Liver (tissue), 9 donors: ENCODE measurements around the gene RAB27B. TPM values are rescaled to one million over a fixed set of nuclear protein-coding genes. Genes with fewer than 3 reads are reported as not detected.

ENCODE experiments used
- DNase-seq: peaks from one replicate; pipeline ENCODE4 v3.0.0-alpha.2; 2017; ENCODE audit warnings: low spot score
- H3K27ac ChIP-seq, 2 donors: one replicate each; pipeline ENCODE4 v1.7.0; 2013; ENCODE audit warnings: inconsistent platforms in 2 of 2, low read length in 2 of 2, control low read depth in 1 of 2, low read depth in 1 of 2, mild to moderate bottlenecking in 1 of 2
- H3K27me3 ChIP-seq, 4 donors: one replicate each; pipeline versions ENCODE4 v1.6.1 to v1.7.0; 2013; ENCODE audit warnings: low read length in 3 of 4, inconsistent platforms in 1 of 4, mild to moderate bottlenecking in 1 of 4, moderate library complexity in 1 of 4; ENCODE audit not compliant: control insufficient read depth in 4 of 4, insufficient read depth in 4 of 4
- H3K36me3 ChIP-seq, 4 donors: one replicate each; pipeline versions ENCODE4 v1.6.1 to v1.7.0; 2013; ENCODE audit warnings: low read length in 3 of 4, mild to moderate bottlenecking in 3 of 4, low read depth in 1 of 4, moderate library complexity in 1 of 4; ENCODE audit not compliant: control insufficient read depth in 4 of 4, insufficient read depth in 3 of 4
- H3K4me1 ChIP-seq, 4 donors: one replicate each; pipeline versions ENCODE4 v1.6.1 to v1.7.0; 2013; ENCODE audit warnings: low read length in 3 of 4, mild to moderate bottlenecking in 3 of 4, moderate library complexity in 1 of 4; ENCODE audit not compliant: control insufficient read depth in 4 of 4, insufficient read depth in 4 of 4
- H3K4me3 ChIP-seq, 3 donors: one replicate each; pipeline versions ENCODE4 v1.6.1 to v1.7.0; 2013; ENCODE audit warnings: low read length in 3 of 3, control low read depth in 1 of 3, low read depth in 1 of 3, mild to moderate bottlenecking in 1 of 3
- H3K9ac ChIP-seq, 2 donors: one replicate each; pipeline ENCODE4 v1.7.0; 2013; ENCODE audit warnings: low read length in 2 of 2, mild to moderate bottlenecking in 2 of 2, moderate library complexity in 2 of 2, control low read depth in 1 of 2, low read depth in 1 of 2
- H3K9me3 ChIP-seq, 4 donors: one replicate each; pipeline versions ENCODE4 v1.6.1 to v1.7.0; 2013; ENCODE audit warnings: low read length in 3 of 4; ENCODE audit not compliant: control insufficient read depth in 4 of 4
- ATF3 ChIP-seq: IDR thresholded peaks from 2 replicates; pipeline ENCODE4 v1.6.1; 2016; ENCODE audit warnings: antibody characterized with exemption
- CTCF ChIP-seq: fragments of 150-350 bp; IDR thresholded peaks from 2 replicates; pipeline ENCODE4 v1.5.1; 2017; ENCODE audit warnings: improper control_type of control experiment, low read depth, low read length; ENCODE audit not compliant: missing input control
- EGR1 ChIP-seq, 2 donors: IDR thresholded peaks; 2 replicates each; pipeline ENCODE4 v1.6.1; 2016 to 2018; ENCODE audit warnings: antibody characterized with exemption in 2 of 2, low read depth in 2 of 2
- FOXA1 ChIP-seq: IDR thresholded peaks from 2 replicates; pipeline ENCODE4 v1.6.1; 2016; ENCODE audit warnings: antibody characterized with exemption
- HNF4A ChIP-seq, 2 donors: conservative IDR thresholded peaks; 2 replicates each; pipeline ENCODE4 v1.6.1; 2016; ENCODE audit warnings: antibody characterized with exemption in 2 of 2, mild to moderate bottlenecking in 2 of 2
- HNF4G ChIP-seq: IDR thresholded peaks from 2 replicates; pipeline ENCODE4 v1.6.1; 2016; ENCODE audit warnings: antibody characterized with exemption
- MAX ChIP-seq: IDR thresholded peaks from 2 replicates; pipeline ENCODE4 v1.6.1; 2016; ENCODE audit warnings: antibody characterized with exemption
- RAD21 ChIP-seq, 2 donors: IDR thresholded peaks; 2 replicates each; pipeline ENCODE4 v1.6.1; 2016; ENCODE audit warnings: antibody characterized with exemption in 2 of 2, mild to moderate bottlenecking in 2 of 2
- REST ChIP-seq: IDR thresholded peaks from 2 replicates; pipeline ENCODE4 v1.6.1; 2016; ENCODE audit warnings: antibody characterized with exemption, mild to moderate bottlenecking
- RXRA ChIP-seq, 2 donors: IDR thresholded peaks; 2 replicates each; pipeline ENCODE4 v1.6.1; 2017 to 2018; ENCODE audit warnings: antibody characterized with exemption in 2 of 2, mild to moderate bottlenecking in 1 of 2
- SP1 ChIP-seq: IDR thresholded peaks from 2 replicates; pipeline ENCODE4 v1.6.1; 2018; ENCODE audit warnings: antibody characterized with exemption, mild to moderate bottlenecking
- ZBTB33 ChIP-seq: IDR thresholded peaks from 2 replicates; pipeline ENCODE4 v1.6.1; 2016; ENCODE audit warnings: antibody characterized with exemption
- WGBS: extraction: QIAGEN DNeasy Blood & Tissue Kit; methylation state at CpG from one replicate; pipeline ENCODE4 v1.1.7; 2013; 5-methylcytosine and 5-hydroxymethylcytosine counted together
- polyA plus RNA-seq, 2 donors: library from polyadenylated mRNA; stranded (reverse) in 1 of 2; unstranded in 1 of 2; fragments of 200-250 nt in 1 of 2; fragments of >200 nt in 1 of 2; fragmentation: Nextera tagmentation in 1 of 2; extraction: Ambion mirVana in 1 of 2; gene quantifications; one replicate each; pipeline versions ENCODE4 v1.2.1 to v1.2.3, GENCODE V29; 2013 to 2015
- total RNA-seq, 2 donors: library from RNA; depleted of rRNA; stranded (reverse); fragments of >200 nt; gene quantifications; one replicate each; pipeline ENCODE4 v1.2.3, GENCODE V29; 2014
- donor health status: healthy.
- donor health status: healthy.
- donor health status: healthy.
- donor health status: healthy.
- donor health status: healthy.

The RAB27B gene
- total and polyA plus RNA-seq, 4 donors = 0.13 to 4.5 (median 0.24) TPM

GRCh38 chr18:54916507-54916906 lies 88.2 kb downstream of the RAB27B start:
- DNase-seq = no peak
- Histone ChIP-seq H3K27me3 (no peaks in the 10 kb centered on the region), H3K4me3 (no peak overlapping the region), H3K4me1 (no peaks in the 10 kb centered on the region), H3K27ac (no peak overlapping the region), H3K36me3 (peaks cover 0 to 2% (median under 1%) of the 10 kb centered on the region in 4 donors), H3K9ac (no peak overlapping the region), H3K9me3 (no peaks in the 10 kb centered on the region)
- no peak for TF ChIP-seq RAD21 (IDR thresholded peaks at IDR 0.05)
- TF ChIP-seq MAX = no peak
- no peak for TF ChIP-seq FOXA1
- TF ChIP-seq SP1 = no peak
- TF ChIP-seq HNF4A (conservative IDR thresholded peaks at IDR 0.05) = no peak
- 97% methylated on average over 3 of the region's 3 CpGs for WGBS

GRCh38 chr18:54918060-54918459 lies 89.8 kb downstream of the RAB27B start:
- TF ChIP-seq ZBTB33 = no peak
- TF ChIP-seq HNF4G = no peak
- TF ChIP-seq MAX = no peak
- TF ChIP-seq ATF3 = no peak
- TF ChIP-seq RXRA (IDR thresholded peaks at IDR 0.05) = no peak
- TF ChIP-seq EGR1 (IDR thresholded peaks at IDR 0.05; ENCODE audit: low read depth in 2 of 2) = no peak
- TF ChIP-seq HNF4A (conservative IDR thresholded peaks at IDR 0.05) = no peak
- no peak for TF ChIP-seq REST
- no peak for TF ChIP-seq CTCF
- no peaks in the 10 kb centered on the region for H3K27me3 ChIP-seq
- 94% methylated on average over 4 of the region's 4 CpGs for WGBS
- H3K36me3 ChIP-seq = peaks cover 0 to 2% (median 0%) of the 10 kb centered on the region in 4 donors
- H3K9ac ChIP-seq = no peak overlapping the region
- no peak for DNase-seq
- no peaks in the 10 kb centered on the region for H3K9me3 ChIP-seq
- H3K4me3 ChIP-seq = no peak overlapping the region
- no peak overlapping the region for H3K27ac ChIP-seq
- no peaks in the 10 kb centered on the region for H3K4me1 ChIP-seq
